Type B pancreatic cell (in vitro differentiated cells): ENCODE measurements around the gene FJX1. TPM values are rescaled to one million over a fixed set of nuclear protein-coding genes. Genes with fewer than 3 reads are reported as not detected.
A peak's percentile ranks its signal among the peaks of the same experiment; 100 is the strongest.

Source experiments
- DNase-seq: peaks from one replicate; pipeline ENCODE4 v3.0.0; 2021; ENCODE audit warnings: mixed read lengths; ENCODE audit not compliant: unreplicated experiment; ENCODE audit errors: extremely low spot score
- H3K27ac Mint-ChIP-seq: 2 replicates; pipeline ENCODE4 v1.8.0; 2021; ENCODE audit warnings: mild to moderate bottlenecking, mixed read lengths
- H3K27me3 Mint-ChIP-seq: 2 replicates; pipeline ENCODE4 v1.8.0; 2021; ENCODE audit warnings: mixed read lengths
- H3K36me3 Mint-ChIP-seq: 2 replicates; pipeline ENCODE4 v1.8.0; 2021; ENCODE audit warnings: mixed read lengths
- H3K4me1 Mint-ChIP-seq: one replicate; pipeline ENCODE4 v1.8.0; 2021; ENCODE audit warnings: mixed read lengths; ENCODE audit not compliant: unreplicated experiment
- H3K4me3 Mint-ChIP-seq: 2 replicates; pipeline ENCODE4 v1.8.0; 2021; ENCODE audit warnings: mild to moderate bottlenecking, mixed read lengths
- H3K9me3 Mint-ChIP-seq: 2 replicates; pipeline ENCODE4 v1.8.0; 2021; ENCODE audit warnings: mixed read lengths
- total RNA-seq: library from RNA; stranded (reverse); gene quantifications from 2 replicates; pipeline ENCODE4 v1.2.1, GENCODE V29; 2021; ENCODE audit warnings: low replicate concordance
- TF ChIP-seq, protein P1 (sequence below): fragments of 200-600 bp; sonication (generic); conservative IDR thresholded peaks from 2 replicates; pipeline ENCODE4 v1.5.0; 2021; ENCODE audit warnings: antibody characterized with exemption, mild to moderate bottlenecking

The FJX1 gene
- total RNA-seq, 1 donor from 2014 or later, result 38.8 TPM

DNA sequence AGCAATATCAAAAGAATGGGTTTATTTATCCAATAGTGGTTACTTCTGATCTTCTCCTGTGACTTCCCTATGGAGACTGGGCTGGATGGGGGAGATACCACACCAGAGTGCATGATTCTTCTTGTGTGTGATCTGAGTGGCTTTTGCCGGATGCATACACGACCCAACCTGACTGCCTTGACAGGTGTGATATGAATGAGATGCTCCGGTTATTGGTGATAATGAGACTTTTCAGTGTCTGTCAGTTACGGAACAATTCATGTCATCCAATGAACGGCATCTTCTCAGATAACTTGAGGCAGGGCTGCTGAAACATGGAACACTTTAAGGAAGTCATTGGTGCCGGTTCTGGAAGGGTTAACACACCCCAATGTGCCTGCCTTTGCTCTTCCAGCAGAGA, 17.7 kb downstream of the FJX1 start:
- no peak for DNase-seq
- peaks cover 24% of the 10 kb centered on the region for H3K4me1 Mint-ChIP-seq
- TF ChIP-seq, protein P1, sequence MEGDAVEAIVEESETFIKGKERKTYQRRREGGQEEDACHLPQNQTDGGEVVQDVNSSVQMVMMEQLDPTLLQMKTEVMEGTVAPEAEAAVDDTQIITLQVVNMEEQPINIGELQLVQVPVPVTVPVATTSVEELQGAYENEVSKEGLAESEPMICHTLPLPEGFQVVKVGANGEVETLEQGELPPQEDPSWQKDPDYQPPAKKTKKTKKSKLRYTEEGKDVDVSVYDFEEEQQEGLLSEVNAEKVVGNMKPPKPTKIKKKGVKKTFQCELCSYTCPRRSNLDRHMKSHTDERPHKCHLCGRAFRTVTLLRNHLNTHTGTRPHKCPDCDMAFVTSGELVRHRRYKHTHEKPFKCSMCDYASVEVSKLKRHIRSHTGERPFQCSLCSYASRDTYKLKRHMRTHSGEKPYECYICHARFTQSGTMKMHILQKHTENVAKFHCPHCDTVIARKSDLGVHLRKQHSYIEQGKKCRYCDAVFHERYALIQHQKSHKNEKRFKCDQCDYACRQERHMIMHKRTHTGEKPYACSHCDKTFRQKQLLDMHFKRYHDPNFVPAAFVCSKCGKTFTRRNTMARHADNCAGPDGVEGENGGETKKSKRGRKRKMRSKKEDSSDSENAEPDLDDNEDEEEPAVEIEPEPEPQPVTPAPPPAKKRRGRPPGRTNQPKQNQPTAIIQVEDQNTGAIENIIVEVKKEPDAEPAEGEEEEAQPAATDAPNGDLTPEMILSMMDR, result no peak
- H3K27me3 Mint-ChIP-seq, result no peaks in the 10 kb centered on the region
- no peaks in the 10 kb centered on the region for H3K36me3 Mint-ChIP-seq
- no peaks in the 10 kb centered on the region for H3K9me3 Mint-ChIP-seq
- no peak overlapping the region for H3K4me3 Mint-ChIP-seq
- no peak overlapping the region for H3K27ac Mint-ChIP-seq

DNA sequence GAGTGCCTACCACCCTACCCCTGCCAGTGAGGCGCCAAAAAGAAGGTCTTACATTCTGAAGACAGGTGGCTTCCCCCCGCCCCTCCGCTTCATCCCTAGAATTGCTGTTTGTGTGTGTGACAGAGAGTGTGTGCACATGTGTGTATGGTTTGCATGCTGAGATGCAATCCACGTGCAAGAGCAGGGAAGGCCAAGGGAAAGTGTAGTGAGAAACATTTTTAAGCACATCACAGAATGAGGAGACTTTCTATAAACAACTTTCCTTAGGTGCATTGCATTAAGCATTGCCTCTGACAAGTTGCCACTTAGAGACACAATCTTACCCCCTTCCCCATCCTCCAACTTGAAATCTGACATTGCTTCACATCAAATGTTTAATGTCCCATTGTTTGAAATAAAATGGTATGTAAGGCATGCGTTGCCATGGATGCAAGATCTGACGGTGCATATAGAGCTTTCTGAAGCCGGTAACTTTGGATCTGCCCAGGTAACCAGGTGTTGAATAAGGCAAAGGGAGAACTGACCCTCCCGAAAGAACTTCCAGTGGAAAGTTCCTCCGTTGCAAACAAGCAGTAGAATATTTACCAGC, 21.4 kb downstream of the FJX1 start:
- no peaks in the 10 kb centered on the region for H3K9me3 Mint-ChIP-seq
- TF ChIP-seq, protein P1, result no peak
- no peak for DNase-seq
- peaks cover 17% of the 10 kb centered on the region for H3K4me1 Mint-ChIP-seq
- H3K27me3 Mint-ChIP-seq, result no peaks in the 10 kb centered on the region
- H3K36me3 Mint-ChIP-seq, result no peaks in the 10 kb centered on the region
- H3K27ac Mint-ChIP-seq, result no peak overlapping the region
- H3K4me3 Mint-ChIP-seq, result peak overlapping the region; percentile 9

DNA sequence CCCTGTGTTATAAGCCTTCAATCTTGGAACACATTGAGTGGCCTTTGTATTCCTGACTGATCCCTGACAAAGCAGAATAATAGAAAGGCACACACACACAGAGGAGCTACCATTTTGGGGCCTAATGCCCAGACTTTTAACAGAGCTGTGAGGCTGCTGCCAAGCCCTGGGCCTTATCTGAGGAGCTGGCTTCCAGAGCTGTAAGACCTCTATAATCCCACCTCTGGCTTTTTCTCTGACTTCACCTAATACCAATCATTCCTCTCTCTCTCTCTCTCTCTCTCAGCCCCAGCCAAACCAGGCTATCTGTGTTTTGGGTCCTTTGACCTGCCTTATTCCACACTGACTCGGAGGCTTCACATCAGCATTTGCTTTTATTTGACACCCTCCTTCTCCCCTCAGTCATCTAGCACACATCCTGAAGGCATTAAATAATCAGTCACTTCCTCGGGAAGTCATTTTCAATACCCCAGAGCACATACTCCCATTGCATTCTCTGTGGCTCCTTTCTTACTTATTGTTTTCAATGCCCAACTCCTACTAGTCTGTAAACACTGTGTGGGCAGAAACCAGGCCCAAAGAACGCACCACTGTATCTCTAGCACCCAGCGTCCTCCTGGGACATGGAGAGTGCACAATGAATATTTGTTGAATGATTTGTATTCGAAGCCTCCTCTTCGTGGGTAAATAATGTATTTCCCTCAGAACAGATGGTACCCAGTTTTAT, 23.1 kb downstream of the FJX1 start:
- TF ChIP-seq, protein P1, result no peak
- Mint-ChIP-seq H3K4me1 (peaks cover 17% of the 10 kb centered on the region), H3K27me3 (no peaks in the 10 kb centered on the region), H3K36me3 (no peaks in the 10 kb centered on the region), H3K9me3 (no peaks in the 10 kb centered on the region), H3K27ac (no peak overlapping the region), H3K4me3 (no peak overlapping the region)
- DNase-seq, result no peak

DNA sequence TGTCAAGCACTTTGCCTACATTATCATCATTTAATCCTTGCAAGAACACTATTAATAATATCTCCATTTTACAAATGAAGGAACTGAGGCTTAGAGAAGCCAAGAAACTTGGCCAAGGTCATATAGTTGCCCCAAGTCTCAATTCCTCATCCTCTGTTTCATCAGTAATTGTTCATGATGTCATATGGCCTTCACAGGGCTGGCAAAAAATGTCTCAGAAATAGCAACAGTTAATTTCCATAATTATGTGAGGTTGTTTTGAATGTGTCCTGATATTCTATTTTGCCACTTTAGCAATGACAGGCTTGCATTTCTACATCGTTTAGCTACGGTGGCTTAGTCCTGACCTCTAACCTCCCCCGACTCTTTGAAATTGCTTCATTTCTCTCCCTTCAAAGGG, 23.7 kb downstream of the FJX1 start:
- Mint-ChIP-seq H3K36me3 (no peaks in the 10 kb centered on the region), H3K9me3 (no peaks in the 10 kb centered on the region), H3K27ac (no peak overlapping the region), H3K4me1 (peaks cover 17% of the 10 kb centered on the region), H3K4me3 (no peak overlapping the region), H3K27me3 (no peaks in the 10 kb centered on the region)
- TF ChIP-seq, protein P1, result no peak
- no peak for DNase-seq

DNA sequence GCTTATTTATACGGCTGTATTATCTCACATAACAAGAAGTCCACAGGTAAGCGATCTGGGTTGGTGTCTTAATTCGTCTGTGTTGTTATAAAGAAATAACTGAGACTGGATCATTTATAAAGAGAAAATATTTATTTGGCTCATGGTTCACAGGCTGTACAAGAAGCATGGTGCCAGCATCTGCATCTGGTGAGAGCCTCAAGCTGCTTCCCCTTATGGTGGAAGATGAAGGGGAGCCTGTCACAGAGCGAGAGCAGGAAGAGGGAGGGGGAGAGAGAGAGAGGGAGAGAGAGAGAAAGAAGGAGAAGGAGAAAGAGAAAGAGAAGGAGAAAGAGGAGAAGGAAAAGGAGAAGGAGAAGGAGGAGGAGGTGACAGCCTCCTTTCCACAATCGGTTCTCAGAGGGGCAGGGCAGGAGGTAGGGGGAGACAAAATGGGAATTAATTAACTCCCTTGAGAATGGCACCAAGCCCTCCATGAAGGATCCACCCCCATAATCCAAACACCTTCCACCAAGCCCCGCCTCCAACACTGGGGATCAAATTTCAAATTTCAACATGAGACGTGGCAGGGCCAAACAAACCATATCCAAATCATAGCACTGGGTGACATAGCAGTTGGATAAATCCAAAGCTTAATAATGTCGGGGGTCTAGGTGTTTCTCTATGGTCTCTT, 29.3 kb downstream of the FJX1 start:
- Mint-ChIP-seq H3K4me3 (no peak overlapping the region), H3K9me3 (no peaks in the 10 kb centered on the region), H3K4me1 (no peaks in the 10 kb centered on the region), H3K27me3 (peaks cover 3% of the 10 kb centered on the region), H3K27ac (no peak overlapping the region), H3K36me3 (no peaks in the 10 kb centered on the region)
- DNase-seq, result no peak
- TF ChIP-seq, protein P1, result no peak
